DMS53 treated with DMSO at 0.1 percent for 48 hours (cell line): ENCODE data around the gene MARCHF9.
A peak's percentile ranks its signal among the peaks of the same experiment; 100 is the strongest.

ENCODE experiments used
- DNase-seq: peaks from one replicate; lab custom pipeline; 2025; ENCODE audit not compliant: unreplicated experiment; lab: John Stamatoyannopoulos, UW

MARCHF9 gene

DNA sequence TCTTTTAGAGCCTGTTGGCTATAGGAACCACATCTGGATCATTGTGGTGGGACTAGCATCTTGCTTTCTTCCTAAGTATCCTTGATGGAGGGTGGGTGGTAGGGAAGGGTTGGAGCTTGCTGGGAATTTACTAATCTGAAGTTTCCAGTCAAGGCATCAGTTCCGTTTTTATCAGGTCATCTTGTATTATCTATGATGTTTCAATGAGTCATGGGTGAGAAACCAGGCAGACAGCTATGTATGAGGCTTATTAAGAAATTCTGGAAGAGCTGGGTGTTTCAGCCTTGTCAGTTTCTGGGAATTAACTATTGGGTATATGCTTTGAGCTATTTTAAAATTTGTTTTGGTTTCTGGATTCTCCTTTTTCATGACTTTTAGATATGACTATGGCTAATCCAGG lies 39.0 kb downstream of the MARCHF9 start:
- DNase-seq, result no peak

GRCh38 chr12:57795354-57795753 lies 40.5 kb downstream of the MARCHF9 start:
- DNase-seq, result no peak

GRCh38 chr12:57796996-57797395 lies 42.1 kb downstream of the MARCHF9 start:
- no peak for DNase-seq

- no peak for DNase-seq
These were observed 43.0 kb downstream of the MARCHF9 start for GRCh38 chr12:57797933-57798332.

- DNase-seq, result no peak
These were observed 46.1 kb downstream of the MARCHF9 start for GRCh38 chr12:57800965-57801364.

DNA sequence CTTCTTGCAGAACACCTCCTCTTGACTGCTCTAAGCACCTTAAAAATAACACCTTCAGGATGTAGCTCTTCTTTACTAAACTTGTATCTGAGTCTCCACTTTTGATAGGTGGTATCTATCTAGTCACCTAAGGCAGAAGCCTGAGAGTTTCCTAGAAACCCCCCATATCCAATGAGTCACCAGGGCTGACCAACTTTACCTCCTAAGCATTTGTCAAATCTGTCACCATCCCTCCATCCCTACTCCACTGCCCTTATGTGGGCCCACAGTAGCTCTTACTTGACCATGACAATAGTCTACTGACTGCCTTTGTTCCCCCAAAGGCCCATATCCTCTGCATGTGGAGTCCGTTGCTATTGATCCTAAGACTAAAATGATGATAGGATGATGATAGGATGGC lies 47.7 kb downstream of the MARCHF9 start:
- DNase-seq, result no peak

GRCh38 chr12:57803319-57803893 lies 48.5 kb downstream of the MARCHF9 start:
- DNase-seq, result peak; percentile 48

- no peak for DNase-seq
These were observed 51.8 kb downstream of the MARCHF9 start for GRCh38 chr12:57806677-57807076.

- DNase-seq, result no peak
These were observed 52.4 kb downstream of the MARCHF9 start for GRCh38 chr12:57807285-57807684.

GRCh38 chr12:57808351-57808750 lies 53.4 kb downstream of the MARCHF9 start:
- DNase-seq, result no peak

DNA sequence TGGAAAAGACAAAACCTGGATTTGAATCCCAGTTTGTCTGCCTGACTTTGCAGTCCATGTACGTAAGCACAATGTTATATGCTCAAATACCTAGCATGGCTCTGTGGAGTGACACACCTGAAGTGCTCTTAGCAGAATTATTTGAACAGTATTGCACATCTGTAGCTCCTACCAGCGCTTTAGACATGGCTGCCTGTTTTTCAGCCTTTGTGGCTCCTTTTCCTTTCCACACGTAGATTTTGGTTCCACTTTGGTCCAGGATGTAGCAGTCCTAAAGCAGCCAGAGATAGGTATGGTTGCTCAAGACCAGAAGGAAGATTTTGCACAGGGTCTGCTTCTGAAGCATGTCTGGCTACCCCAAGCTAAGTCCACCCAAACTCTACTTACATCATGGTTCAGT lies 54.5 kb downstream of the MARCHF9 start:
- DNase-seq, result no peak
